HEK293 (cell line): ENCODE measurements around the gene KRAS.
A peak's percentile ranks its signal among the peaks of the same experiment; 100 is the strongest.

Source experiments
- EGR2 ChIP-seq: fragments of 450-650 bp; formaldehyde crosslinking; IDR thresholded peaks from 2 replicates; pipeline ENCODE4 v1.5.1; 2016; ENCODE audit warnings: low read depth, missing biosample characterization, missing genetic modification characterization
- ELK4 ChIP-seq: IDR thresholded peaks from 2 replicates; pipeline ENCODE4 v1.6.1; 2011; ENCODE audit warnings: mild to moderate bottlenecking, low read depth, low read length, borderline replicate concordance
- GLI2 ChIP-seq: fragments of 450-650 bp; formaldehyde crosslinking; IDR thresholded peaks from 2 replicates; pipeline ENCODE4; 2017; ENCODE audit warnings: missing biosample characterization, missing genetic modification characterization, low read depth, borderline replicate concordance
- INSM2 ChIP-seq: fragments of 450-650 bp; formaldehyde crosslinking; IDR thresholded peaks from 2 replicates; pipeline ENCODE4 v1.5.1; 2016; ENCODE audit warnings: missing biosample characterization, missing genetic modification characterization
- OSR2 ChIP-seq: fragments of 450-650 bp; formaldehyde crosslinking; IDR thresholded peaks from 2 replicates; pipeline ENCODE4 v1.5.1; 2016; ENCODE audit warnings: missing biosample characterization, missing genetic modification characterization
- PBX3 ChIP-seq: sonication (generic); formaldehyde crosslinking; IDR thresholded peaks from 2 replicates; pipeline ENCODE4 v1.8.1; 2022; ENCODE audit warnings: mild to moderate bottlenecking, moderate library complexity, missing genetic modification reagents
- SCRT2 ChIP-seq: fragments of 450-650 bp; formaldehyde crosslinking; IDR thresholded peaks from 2 replicates; pipeline ENCODE4 v1.5.1; 2016; ENCODE audit warnings: missing biosample characterization, missing genetic modification characterization
- SP7 ChIP-seq: fragments of 450-650 bp; formaldehyde crosslinking; IDR thresholded peaks from 2 replicates; pipeline ENCODE4 v1.5.1; 2016; ENCODE audit warnings: missing biosample characterization, missing genetic modification characterization
- TRIM28 ChIP-seq: IDR thresholded peaks from 2 replicates; pipeline ENCODE4 v1.6.1; 2011; ENCODE audit warnings: low read length, control low read depth, borderline replicate concordance
- TSHZ1 ChIP-seq: fragments of 450-650 bp; formaldehyde crosslinking; IDR thresholded peaks from 2 replicates; pipeline ENCODE4 v1.5.1; 2016; ENCODE audit warnings: missing biosample characterization, missing genetic modification characterization, borderline replicate concordance
- WT1 ChIP-seq: fragments of 450-650 bp; formaldehyde crosslinking; IDR thresholded peaks from 2 replicates; pipeline ENCODE4 v1.5.1; 2016; ENCODE audit warnings: missing biosample characterization, missing genetic modification characterization
- ZBTB11 ChIP-seq: fragments of 450-650 bp; formaldehyde crosslinking; conservative IDR thresholded peaks from 2 replicates; pipeline ENCODE4 v1.5.1; 2016; ENCODE audit warnings: low read depth, missing biosample characterization, missing genetic modification characterization
- ZBTB20 ChIP-seq: fragments of 450-650 bp; formaldehyde crosslinking; IDR thresholded peaks from 2 replicates; pipeline ENCODE4 v1.5.1; 2016; ENCODE audit warnings: missing biosample characterization, missing genetic modification characterization
- ZBTB21 ChIP-seq: fragments of 450-650 bp; formaldehyde crosslinking; IDR thresholded peaks from 2 replicates; pipeline ENCODE4 v1.5.1; 2017; ENCODE audit warnings: missing biosample characterization, missing genetic modification characterization
- ZBTB48 ChIP-seq: fragments of 450-650 bp; formaldehyde crosslinking; IDR thresholded peaks from 2 replicates; pipeline ENCODE4 v1.5.1; 2016; ENCODE audit warnings: missing biosample characterization, missing genetic modification characterization
- ZFP3 ChIP-seq: fragments of 450-650 bp; formaldehyde crosslinking; IDR thresholded peaks from 2 replicates; pipeline ENCODE4 v1.5.1; 2016; ENCODE audit warnings: low read depth, missing biosample characterization, missing genetic modification characterization
- ZIC2 ChIP-seq: fragments of 450-650 bp; formaldehyde crosslinking; IDR thresholded peaks from 2 replicates; pipeline ENCODE4 v1.5.1; 2016; ENCODE audit warnings: missing biosample characterization, missing genetic modification characterization
- ZNF146 ChIP-seq: fragments of 450-650 bp; formaldehyde crosslinking; IDR thresholded peaks from 2 replicates; pipeline ENCODE4 v1.5.1; 2016; ENCODE audit warnings: missing biosample characterization, missing genetic modification characterization
- ZNF175 ChIP-seq: fragments of 450-650 bp; formaldehyde crosslinking; IDR thresholded peaks from 2 replicates; pipeline ENCODE4 v1.5.1; 2016; ENCODE audit warnings: missing biosample characterization, missing genetic modification characterization
- ZNF184 ChIP-seq: fragments of 450-650 bp; IDR thresholded peaks from 2 replicates; pipeline ENCODE4 v1.5.1; 2018; ENCODE audit warnings: missing biosample characterization, mild to moderate bottlenecking, missing genetic modification characterization
- ZNF2 ChIP-seq: fragments of 450-650 bp; formaldehyde crosslinking; IDR thresholded peaks from 2 replicates; pipeline ENCODE4 v1.5.1; 2016; ENCODE audit warnings: missing biosample characterization, missing genetic modification characterization
- ZNF214 ChIP-seq: fragments of 450-650 bp; formaldehyde crosslinking; IDR thresholded peaks from 2 replicates; pipeline ENCODE4 v1.5.1; 2017; ENCODE audit warnings: missing biosample characterization, mild to moderate bottlenecking, missing genetic modification characterization, borderline replicate concordance
- ZNF404 ChIP-seq: fragments of 450-650 bp; formaldehyde crosslinking; IDR thresholded peaks from 2 replicates; pipeline ENCODE4 v1.5.1; 2017; ENCODE audit warnings: missing biosample characterization, missing genetic modification characterization
- ZNF514 ChIP-seq: fragments of 450-650 bp; formaldehyde crosslinking; IDR thresholded peaks from 2 replicates; pipeline ENCODE4 v1.5.1; 2016; ENCODE audit warnings: missing biosample characterization, missing genetic modification characterization
- ZNF530 ChIP-seq: fragments of 450-650 bp; formaldehyde crosslinking; IDR thresholded peaks from 2 replicates; pipeline ENCODE4 v1.5.1; 2016; ENCODE audit warnings: low read depth, missing biosample characterization, missing genetic modification characterization
- ZNF544 ChIP-seq: fragments of 450-650 bp; formaldehyde crosslinking; IDR thresholded peaks from 2 replicates; pipeline ENCODE4 v1.5.0; 2017; ENCODE audit warnings: missing biosample characterization, missing genetic modification characterization
- ZNF560 ChIP-seq: fragments of 450-650 bp; formaldehyde crosslinking; IDR thresholded peaks from 2 replicates; pipeline ENCODE4 v1.5.1; 2017; ENCODE audit warnings: missing biosample characterization, missing genetic modification characterization, borderline replicate concordance
- ZNF596 ChIP-seq: fragments of 450-650 bp; IDR thresholded peaks from 2 replicates; pipeline ENCODE4 v1.5.0; 2018; ENCODE audit warnings: missing biosample characterization, mild to moderate bottlenecking, missing genetic modification characterization, moderate library complexity
- ZNF654 ChIP-seq: fragments of 450-650 bp; formaldehyde crosslinking; IDR thresholded peaks from 2 replicates; pipeline ENCODE4 v1.5.1; 2016; ENCODE audit warnings: low read depth, missing biosample characterization, missing genetic modification characterization
- ZNF785 ChIP-seq: fragments of 450-650 bp; formaldehyde crosslinking; IDR thresholded peaks from 2 replicates; pipeline ENCODE4 v1.5.1; 2016; ENCODE audit warnings: missing biosample characterization, missing genetic modification characterization
- ZNF791 ChIP-seq: fragments of 450-650 bp; formaldehyde crosslinking; IDR thresholded peaks from 2 replicates; pipeline ENCODE4 v1.5.1; 2016; ENCODE audit warnings: missing biosample characterization, missing genetic modification characterization

The KRAS gene

GRCh38 chr12:25276199-25276937 lies 25.6 kb upstream of the KRAS start (continued):
- TF ChIP-seq ZNF530 (tag by site-specific recombination), result no peak
- TF ChIP-seq ZNF514 (tag by site-specific recombination), result no peak
- no peak for TF ChIP-seq ZBTB20 (tag by site-specific recombination)
- TF ChIP-seq ZNF2 (tag by site-specific recombination), result no peak
- TF ChIP-seq SCRT2 (tag by site-specific recombination), result no peak
- TF ChIP-seq ZNF791, result no peak
- TF ChIP-seq ZBTB21, result peak; percentile 87
- no peak for TF ChIP-seq ZNF654 (tag by site-specific recombination)
- TF ChIP-seq ELK4, result no peak
- no peak for TF ChIP-seq ZFP3 (tag by site-specific recombination)
- TF ChIP-seq INSM2 (tag by site-specific recombination), result 0 out of 2 replicates have a peak, but pooled peaks have one; percentile 29
- TF ChIP-seq ZIC2 (tag by site-specific recombination), result no peak
- peak; percentile 80 for TF ChIP-seq SP7 (tag by site-specific recombination)
- no peak for TF ChIP-seq WT1 (tag by site-specific recombination)
- peak; percentile 39 for TF ChIP-seq OSR2 (tag by site-specific recombination)
- no peak for TF ChIP-seq PBX3 (CRISPR knock-in tag)
- no peak for TF ChIP-seq ZNF175
- TF ChIP-seq ZNF785 (tag by site-specific recombination), result no peak
- no peak for TF ChIP-seq ZNF560
- TF ChIP-seq ZNF596, result no peak
- no peak for TF ChIP-seq GLI2 (tag by site-specific recombination)
- TF ChIP-seq ZNF544, result 0 out of 2 replicates have a peak, but pooled peaks have one; percentile 60
- no peak for TF ChIP-seq ZBTB11
- no peak for TF ChIP-seq ZNF404 (tag by site-specific recombination)
- peak; percentile 83; the same call in 1 of the 2 replicates for TF ChIP-seq ZNF184 (tag by site-specific recombination)
- TF ChIP-seq ZBTB48 (tag by site-specific recombination), result no peak
- no peak; the same call in 1 of the 2 replicates for TF ChIP-seq TRIM28
- TF ChIP-seq ZNF214 (tag by site-specific recombination), result no peak
- TF ChIP-seq ZNF146 (tag by site-specific recombination), result no peak
- no peak for TF ChIP-seq EGR2 (tag by site-specific recombination)
- peak; percentile 17; the same call in 1 of the 2 replicates for TF ChIP-seq TSHZ1 (tag by site-specific recombination)
